H1 (cell line): ENCODE measurements around the gene ALPP. TPM values are rescaled to one million over a fixed set of nuclear protein-coding genes. Genes with fewer than 3 reads are reported as not detected.

Experiments
- BRCA1 ChIP-seq: IDR thresholded peaks from 2 replicates; pipeline ENCODE4 v1.6.1; 2012; ENCODE audit warnings: low read depth, low read length, improper control_type of control experiment
- polyA plus RNA-seq, 7 experiments: library from polyadenylated mRNA; depleted of rRNA in 3 of 7; stranded (reverse) in 5 of 7; unstranded in 2 of 7; fragments of >200 nt in 5 of 7; fragments of 200-250 nt in 2 of 7; gene quantifications; 1 replicate in 5 of 7; 2 replicates in 1 of 7; 4 replicates in 1 of 7; pipeline versions ENCODE4 v1.2.1 to v1.2.3, GENCODE V29; 2011 to 2013; ENCODE audit warnings: missing spikeins in 2 of 7, mixed read lengths in 2 of 7
- total RNA-seq: library from RNA; stranded (reverse); fragmentation: NEBNext Ultra II Directional; extraction: Animal tissue kit (Norgen Biotek cat#: 25700); gene quantifications from 2 replicates; pipeline ENCODE4 v1.2.1, GENCODE V29; 2021

ALPP gene
- total and polyA plus RNA-seq, 2 of the 8 experiments (the other 6 are each of a cell fraction or from before 2014, with no cell fraction given), result 0.15 TPM

GRCh38 chr2:232420073-232420454 lies 41.5 kb downstream of the ALPP start (continued):
- TF ChIP-seq BRCA1, result no peak
